Measurements from ENCODE around the gene APOL2.
"Not testable (repeated sequence)": the region's sequence is repeated elsewhere in the genome, so short reads cannot be mapped to it uniquely, and the experiment has no call there.

APOL2 gene

DNA sequence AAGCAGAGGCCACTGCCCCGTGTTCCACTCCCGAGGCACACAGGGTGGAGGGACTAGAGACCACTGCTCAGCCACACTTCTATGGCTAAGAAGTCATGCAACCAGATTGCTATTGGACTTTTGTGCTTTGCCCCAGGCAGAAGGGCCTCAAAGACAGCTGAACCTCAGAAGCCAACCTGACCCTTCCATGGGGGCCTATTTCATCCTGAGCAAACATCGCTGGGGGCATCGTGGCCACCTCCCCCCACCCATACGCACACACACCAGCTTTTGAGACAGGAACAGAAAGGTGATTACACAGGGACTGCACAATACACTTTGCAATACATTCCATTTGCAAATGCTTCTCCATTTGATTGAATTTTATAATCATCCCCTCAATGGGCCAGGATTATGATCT is 33.8 kb downstream of the APOL2 start:
- H3K27ac ChIP-seq (ENCODE audit: low read length, poor library complexity, severe bottlenecking); DNase-seq; H3K9ac ChIP-seq (ENCODE audit: low read length); H3K18ac ChIP-seq (ENCODE audit: low read depth in 1 of 2, low read length in 2 of 2); H2AFZ ChIP-seq (ENCODE audit: low read depth, low read length); H2BK15ac ChIP-seq (ENCODE audit: low read depth, poor library complexity, severe bottlenecking); H4K8ac ChIP-seq (ENCODE audit: low read length); H3K36me3 ChIP-seq (ENCODE audit: control insufficient read depth in 1 of 2, insufficient read depth in 2 of 2, low read depth in 1 of 2, low read length in 2 of 2); H3K4ac ChIP-seq (ENCODE audit: low read depth in 1 of 2, low read length in 2 of 2); H3K4me2 ChIP-seq (ENCODE audit: low read length, poor library complexity, severe bottlenecking); H2AK5ac ChIP-seq (ENCODE audit: low read length, severe bottlenecking); H3K23ac ChIP-seq (ENCODE audit: low read length in 2 of 2); H2BK12ac ChIP-seq (ENCODE audit: low read length in 2 of 2); H4K91ac ChIP-seq (ENCODE audit: low read length); H3K9me3 ChIP-seq (ENCODE audit: control insufficient read depth, low read length); H3K14ac ChIP-seq (ENCODE audit: low read length in 2 of 2); H3K4me1 ChIP-seq (ENCODE audit: control insufficient read depth, insufficient read depth, low read depth, low read length); H2BK5ac ChIP-seq (ENCODE audit: low read depth, low read length, poor library complexity, severe bottlenecking); H2BK120ac ChIP-seq (ENCODE audit: low read depth, low read length); H3K79me1 ChIP-seq (replicated peaks; ENCODE audit: low read length, poor library complexity, severe bottlenecking); H3K4me3 ChIP-seq (ENCODE audit: insufficient read depth in 1 of 2, low read depth in 1 of 2, low read length in 2 of 2); H3K27me3 ChIP-seq (ENCODE audit: control insufficient read depth in 1 of 2, insufficient read depth in 1 of 2, low read length in 2 of 2): not testable (repeated sequence)
- WGBS: 89% methylated on average over 5 of the region's 5 CpGs

DNA sequence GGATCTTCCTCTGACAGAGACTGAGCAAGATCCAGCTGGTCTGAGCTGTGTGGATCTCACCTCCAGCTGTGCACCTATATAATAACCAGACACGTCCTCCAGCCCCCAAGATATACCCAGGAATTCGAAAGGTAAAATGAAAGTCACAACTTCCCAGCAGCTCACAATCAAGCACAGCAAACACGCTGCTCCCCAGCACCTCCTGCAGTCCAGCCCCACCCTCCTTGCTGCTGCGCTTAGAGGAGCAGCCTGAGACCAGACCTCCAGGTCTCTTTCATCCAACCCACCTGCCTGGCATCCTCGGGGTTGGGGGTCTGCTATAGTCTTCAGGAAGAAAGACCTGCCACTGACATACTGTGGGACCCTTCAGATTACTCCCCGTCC is 34.7 kb downstream of the APOL2 start:
- H3K23ac ChIP-seq (ENCODE audit: low read length in 2 of 2): no peak overlapping the region
- H3K9ac ChIP-seq (ENCODE audit: low read length): no peak overlapping the region
- WGBS: 71% methylated on average over 5 of the region's 6 CpGs
- H2AK5ac ChIP-seq (ENCODE audit: low read length, severe bottlenecking): no peak overlapping the region
- no peak overlapping the region for H2BK15ac ChIP-seq (ENCODE audit: low read depth, poor library complexity, severe bottlenecking)
- H2BK120ac ChIP-seq (ENCODE audit: low read depth, low read length): no peak overlapping the region
- H3K27ac ChIP-seq (ENCODE audit: low read length, poor library complexity, severe bottlenecking): no peak overlapping the region
- no peak overlapping the region for H3K4me3 ChIP-seq (ENCODE audit: insufficient read depth in 1 of 2, low read depth in 1 of 2, low read length in 2 of 2)
- H3K4me2 ChIP-seq (ENCODE audit: low read length, poor library complexity, severe bottlenecking): no peak overlapping the region
- no peaks in the 10 kb centered on the region for H3K79me1 ChIP-seq (replicated peaks; ENCODE audit: low read length, poor library complexity, severe bottlenecking)
- no peaks in the 10 kb centered on the region for H3K36me3 ChIP-seq (ENCODE audit: control insufficient read depth in 1 of 2, insufficient read depth in 2 of 2, low read depth in 1 of 2, low read length in 2 of 2)
- no peak overlapping the region for H4K91ac ChIP-seq (ENCODE audit: low read length)
- no peaks in the 10 kb centered on the region for H3K27me3 ChIP-seq (ENCODE audit: control insufficient read depth in 1 of 2, insufficient read depth in 1 of 2, low read length in 2 of 2)
- no peak overlapping the region for H2AFZ ChIP-seq (ENCODE audit: low read depth, low read length)
- peaks cover 4% of the 10 kb centered on the region for H3K9me3 ChIP-seq (ENCODE audit: control insufficient read depth, low read length)
- no peak overlapping the region for H3K14ac ChIP-seq (ENCODE audit: low read length in 2 of 2)
- H3K4me1 ChIP-seq (ENCODE audit: control insufficient read depth, insufficient read depth, low read depth, low read length): no peaks in the 10 kb centered on the region
- no peak for DNase-seq
- H3K18ac ChIP-seq (ENCODE audit: low read depth in 1 of 2, low read length in 2 of 2): no peak overlapping the region
- no peak overlapping the region for H4K8ac ChIP-seq (ENCODE audit: low read length)
- no peak overlapping the region for H2BK5ac ChIP-seq (ENCODE audit: low read depth, low read length, poor library complexity, severe bottlenecking)
- no peak overlapping the region for H3K4ac ChIP-seq (ENCODE audit: low read depth in 1 of 2, low read length in 2 of 2)
- no peak overlapping the region for H2BK12ac ChIP-seq (ENCODE audit: low read length in 2 of 2)

DNA sequence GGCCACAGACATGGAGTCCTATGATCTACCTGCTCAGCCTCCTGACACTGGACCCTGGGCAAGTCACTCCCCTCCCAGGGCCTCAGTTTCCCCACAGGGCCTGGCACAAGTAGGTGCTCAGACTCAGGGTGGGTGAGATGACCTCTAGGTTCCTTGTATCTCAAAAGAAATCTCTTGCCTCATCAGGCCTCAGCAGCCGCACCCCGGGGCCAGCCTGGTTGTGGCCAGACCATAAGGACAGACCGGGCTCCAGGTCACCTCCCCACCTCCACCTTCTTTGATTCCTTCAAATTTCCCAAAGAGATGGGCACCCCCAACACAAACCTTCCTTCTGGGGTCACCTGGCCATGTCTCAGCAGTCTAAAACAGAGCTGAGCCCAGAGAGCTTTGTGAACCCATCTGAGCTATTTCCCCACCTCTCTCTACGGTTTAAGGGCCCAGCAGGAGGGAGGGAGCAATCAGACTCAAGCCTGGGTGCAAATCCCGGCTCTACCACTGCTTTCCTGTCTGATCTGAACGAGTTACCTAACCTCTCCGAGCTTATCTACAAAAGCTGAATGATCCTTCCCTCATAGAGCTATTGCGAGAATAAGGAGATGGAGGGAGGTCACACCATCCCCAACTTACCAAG is 35.2 kb downstream of the APOL2 start:
- H4K91ac ChIP-seq (ENCODE audit: low read length): no peak overlapping the region
- WGBS: 57% methylated on average over 8 of the region's 8 CpGs
- no peak overlapping the region for H3K27ac ChIP-seq (ENCODE audit: low read length, poor library complexity, severe bottlenecking)
- H3K79me1 ChIP-seq (replicated peaks; ENCODE audit: low read length, poor library complexity, severe bottlenecking): no peaks in the 10 kb centered on the region
- H2BK5ac ChIP-seq (ENCODE audit: low read depth, low read length, poor library complexity, severe bottlenecking): no peak overlapping the region
- no peak overlapping the region for H3K18ac ChIP-seq (ENCODE audit: low read depth in 1 of 2, low read length in 2 of 2)
- H3K4me2 ChIP-seq (ENCODE audit: low read length, poor library complexity, severe bottlenecking): no peak overlapping the region
- H3K14ac ChIP-seq (ENCODE audit: low read length in 2 of 2): no peak overlapping the region
- no peak overlapping the region for H3K9ac ChIP-seq (ENCODE audit: low read length)
- no peak overlapping the region for H3K4ac ChIP-seq (ENCODE audit: low read depth in 1 of 2, low read length in 2 of 2)
- H3K4me1 ChIP-seq (ENCODE audit: control insufficient read depth, insufficient read depth, low read depth, low read length): no peaks in the 10 kb centered on the region
- H2AFZ ChIP-seq (ENCODE audit: low read depth, low read length): no peak overlapping the region
- no peak overlapping the region for H2AK5ac ChIP-seq (ENCODE audit: low read length, severe bottlenecking)
- H3K36me3 ChIP-seq (ENCODE audit: control insufficient read depth in 1 of 2, insufficient read depth in 2 of 2, low read depth in 1 of 2, low read length in 2 of 2): no peaks in the 10 kb centered on the region
- no peaks in the 10 kb centered on the region for H3K27me3 ChIP-seq (ENCODE audit: control insufficient read depth in 1 of 2, insufficient read depth in 1 of 2, low read length in 2 of 2)
- H3K4me3 ChIP-seq (ENCODE audit: insufficient read depth in 1 of 2, low read depth in 1 of 2, low read length in 2 of 2): no peak overlapping the region
- no peak overlapping the region for H3K23ac ChIP-seq (ENCODE audit: low read length in 2 of 2)
- DNase-seq: no peak
- H3K9me3 ChIP-seq (ENCODE audit: control insufficient read depth, low read length): peaks cover 4% of the 10 kb centered on the region
- no peak overlapping the region for H2BK12ac ChIP-seq (ENCODE audit: low read length in 2 of 2)
- no peak overlapping the region for H2BK120ac ChIP-seq (ENCODE audit: low read depth, low read length)
- no peak overlapping the region for H2BK15ac ChIP-seq (ENCODE audit: low read depth, poor library complexity, severe bottlenecking)
- no peak overlapping the region for H4K8ac ChIP-seq (ENCODE audit: low read length)

DNA sequence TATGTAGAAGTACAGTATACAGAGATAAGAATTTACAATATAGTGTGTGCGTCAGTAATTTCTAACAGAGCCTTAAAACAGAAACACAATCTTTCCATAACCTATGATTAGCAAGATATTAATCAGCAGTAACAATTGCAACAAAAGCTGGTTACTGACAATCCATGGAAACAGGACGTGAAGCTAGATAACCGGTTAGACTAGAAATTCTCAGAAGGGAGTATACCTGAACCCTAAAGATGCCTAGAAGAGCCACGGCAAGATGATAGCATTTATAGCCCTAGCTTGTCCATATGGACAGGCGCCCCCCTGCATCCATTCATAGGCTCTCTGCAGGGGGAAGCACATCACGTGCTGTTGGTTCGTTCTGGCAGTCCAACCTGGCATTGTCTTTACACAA is 35.9 kb downstream of the APOL2 start:
- H2BK15ac ChIP-seq (ENCODE audit: low read depth, poor library complexity, severe bottlenecking); H3K4me3 ChIP-seq (ENCODE audit: insufficient read depth in 1 of 2, low read depth in 1 of 2, low read length in 2 of 2); H3K27me3 ChIP-seq (ENCODE audit: control insufficient read depth in 1 of 2, insufficient read depth in 1 of 2, low read length in 2 of 2); H3K4me2 ChIP-seq (ENCODE audit: low read length, poor library complexity, severe bottlenecking); H3K23ac ChIP-seq (ENCODE audit: low read length in 2 of 2); H3K14ac ChIP-seq (ENCODE audit: low read length in 2 of 2); H3K36me3 ChIP-seq (ENCODE audit: control insufficient read depth in 1 of 2, insufficient read depth in 2 of 2, low read depth in 1 of 2, low read length in 2 of 2); H2AK5ac ChIP-seq (ENCODE audit: low read length, severe bottlenecking); H3K18ac ChIP-seq (ENCODE audit: low read depth in 1 of 2, low read length in 2 of 2); H3K4ac ChIP-seq (ENCODE audit: low read depth in 1 of 2, low read length in 2 of 2); H2BK5ac ChIP-seq (ENCODE audit: low read depth, low read length, poor library complexity, severe bottlenecking); H2AFZ ChIP-seq (ENCODE audit: low read depth, low read length); H3K4me1 ChIP-seq (ENCODE audit: control insufficient read depth, insufficient read depth, low read depth, low read length); H4K91ac ChIP-seq (ENCODE audit: low read length); H3K9ac ChIP-seq (ENCODE audit: low read length); H3K9me3 ChIP-seq (ENCODE audit: control insufficient read depth, low read length); H2BK120ac ChIP-seq (ENCODE audit: low read depth, low read length); DNase-seq; H4K8ac ChIP-seq (ENCODE audit: low read length); H2BK12ac ChIP-seq (ENCODE audit: low read length in 2 of 2); H3K79me1 ChIP-seq (replicated peaks; ENCODE audit: low read length, poor library complexity, severe bottlenecking); H3K27ac ChIP-seq (ENCODE audit: low read length, poor library complexity, severe bottlenecking): not testable (repeated sequence)
- WGBS: 89% methylated on average over 6 of the region's 7 CpGs

Measured in mesenchymal stem cell (in vitro differentiated cells and primary cell).